HG02588 (cell line): ENCODE results near the gene SERPINA10.
"Not testable (repeated sequence)": the region's sequence is repeated elsewhere in the genome, so short reads cannot be mapped to it uniquely, and the experiment has no call there.

Experiments
- ATAC-seq: cut with Tn5 transposase; IDR thresholded peaks from one replicate; pipeline ENCODE4 v1.9.1; 2021; ENCODE audit warnings: mild to moderate bottlenecking, moderate library complexity; ENCODE audit not compliant: unreplicated experiment

SERPINA10 gene

DNA sequence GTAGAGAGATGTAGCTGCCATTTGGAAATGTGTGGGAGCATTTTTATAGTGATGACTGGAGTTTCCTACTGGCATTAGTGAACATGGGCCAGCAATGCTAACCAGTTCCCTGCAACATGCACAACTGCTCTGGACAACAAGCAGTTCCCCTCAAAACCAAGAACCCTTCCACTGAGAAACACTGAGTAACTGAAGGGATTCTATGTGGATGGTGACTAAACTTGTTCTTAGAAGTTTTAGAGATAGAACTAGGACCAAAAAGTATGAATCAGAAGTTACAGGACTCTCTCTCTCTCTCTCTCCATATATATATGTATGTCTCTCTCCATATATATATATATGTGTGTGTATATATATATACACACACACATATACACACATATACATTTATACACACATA lies 7.9 kb downstream of the SERPINA10 start:
- no peak for ATAC-seq

DNA sequence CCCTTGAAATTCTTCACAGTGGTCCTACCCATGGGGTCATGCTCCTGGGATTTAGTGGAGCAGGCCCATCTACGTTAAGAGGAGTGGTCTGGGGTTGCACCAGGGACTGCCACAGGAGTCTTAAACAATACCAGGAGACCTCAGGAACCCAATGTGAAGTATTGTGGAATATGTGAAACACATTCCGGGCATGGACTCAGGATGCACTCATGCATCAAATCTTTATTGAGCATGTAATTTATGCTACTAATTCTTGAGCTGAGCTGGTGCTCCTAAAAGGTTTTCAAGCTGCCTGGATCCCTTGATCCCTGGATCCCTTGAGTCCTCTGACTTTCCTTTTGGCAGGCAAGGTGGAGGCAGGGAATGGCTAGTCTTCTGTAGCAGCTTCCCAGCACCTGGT lies 8.8 kb downstream of the SERPINA10 start:
- ATAC-seq, result no peak

DNA sequence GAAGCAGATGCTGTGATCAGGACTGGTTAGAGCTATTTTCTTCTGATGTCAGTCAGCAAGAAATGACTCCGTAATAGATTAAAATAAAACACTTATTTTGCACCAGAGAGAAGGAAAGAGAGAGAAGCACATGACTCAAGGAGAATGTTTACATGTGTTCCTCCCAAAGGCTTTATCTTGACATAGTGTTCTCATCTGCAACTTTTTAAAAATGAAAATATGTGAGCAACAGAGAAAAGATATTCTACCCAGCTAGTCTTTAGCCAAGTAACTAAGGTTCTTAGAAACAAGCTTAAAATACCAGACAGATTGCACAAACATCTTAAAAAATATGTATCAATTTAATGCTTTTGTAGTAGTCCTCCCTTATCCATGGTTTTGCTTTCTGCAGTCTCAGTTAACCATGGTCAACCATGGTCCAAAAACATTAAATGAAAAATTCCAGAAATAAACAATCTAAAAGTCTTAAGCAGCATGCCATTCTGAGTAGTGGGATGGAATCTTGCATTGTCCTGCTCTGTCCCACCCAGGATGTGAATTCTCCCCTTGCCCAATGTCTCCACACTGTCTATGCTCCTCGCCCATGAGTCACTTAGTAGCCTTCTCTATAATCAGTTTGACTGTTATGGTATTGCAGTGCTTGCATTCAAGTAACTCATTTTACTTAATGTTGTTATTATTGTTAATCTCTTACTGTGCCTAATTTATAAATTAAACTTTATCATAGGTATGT lies 9.9 kb downstream of the SERPINA10 start:
- ATAC-seq, result no peak

DNA sequence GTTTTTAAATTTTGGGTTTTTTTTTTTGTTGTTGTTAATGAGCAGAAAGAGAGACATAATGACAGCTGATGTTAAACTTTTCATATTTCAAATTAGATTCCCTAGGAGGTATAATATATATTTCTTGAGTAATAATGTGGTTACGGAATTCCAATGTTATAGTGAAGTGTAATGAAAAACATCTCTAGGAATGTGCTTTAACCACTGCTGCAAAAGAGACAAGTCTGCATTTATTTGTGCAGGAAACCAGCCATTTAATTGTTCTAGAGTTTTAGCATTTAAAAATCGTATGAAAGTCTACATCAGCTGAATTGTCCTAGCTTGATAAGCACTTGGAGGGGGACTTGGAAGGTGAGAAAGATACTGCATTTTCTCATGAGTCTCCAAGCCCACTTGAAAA lies 14.3 kb downstream of the SERPINA10 start:
- no peak for ATAC-seq

DNA sequence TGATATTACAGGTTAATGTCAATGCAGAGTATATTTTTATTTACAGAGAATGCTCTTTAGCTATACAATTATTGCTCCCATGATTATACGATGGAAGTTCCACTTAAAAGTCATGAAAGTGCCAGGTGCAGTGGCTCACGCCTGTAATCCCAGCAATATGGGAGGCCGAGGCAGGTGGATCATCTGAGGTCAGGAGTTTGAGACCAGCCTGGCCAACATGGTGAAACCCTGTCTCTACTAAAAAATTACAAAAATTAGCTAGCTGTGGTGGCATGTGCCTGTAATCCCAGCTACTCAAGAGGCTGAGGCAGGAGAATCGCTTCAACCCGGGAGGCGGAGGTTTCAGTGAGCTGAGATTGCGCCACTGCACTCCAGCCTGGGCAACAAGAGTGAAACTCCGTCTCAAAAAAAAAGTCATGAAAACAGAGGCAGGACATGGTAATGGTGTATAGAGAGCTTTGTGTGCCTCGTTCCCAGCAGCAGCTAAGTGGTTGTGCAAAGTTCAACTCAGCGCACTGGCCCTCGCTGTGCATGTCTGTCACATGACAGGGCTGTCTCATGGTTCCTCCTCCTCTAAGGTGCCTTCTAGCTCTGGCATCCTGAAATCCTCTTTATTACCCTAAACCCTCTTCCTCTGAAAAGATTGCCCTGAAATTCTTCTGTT lies 16.0 kb downstream of the SERPINA10 start:
- not testable (repeated sequence) for ATAC-seq

DNA sequence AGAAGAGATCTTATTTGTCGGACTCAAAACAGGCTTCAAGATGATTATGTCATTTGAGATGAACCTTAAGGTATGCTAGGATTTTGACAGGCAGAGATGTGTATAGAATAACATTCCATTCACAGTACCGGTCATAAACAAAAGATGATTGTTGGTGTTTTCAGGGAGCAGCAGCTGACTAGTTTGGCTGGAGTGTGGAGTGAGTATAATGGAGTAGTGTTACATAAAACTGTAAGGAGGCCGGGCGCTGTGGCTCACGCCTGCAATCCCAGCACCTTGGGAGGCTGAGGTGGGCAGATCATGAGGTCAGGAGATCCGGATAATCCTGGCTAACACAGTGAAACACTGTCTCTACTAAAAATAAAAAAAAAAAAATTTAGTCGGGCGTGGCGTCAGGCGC lies 23.9 kb downstream of the SERPINA10 start:
- no peak for ATAC-seq

- not testable (repeated sequence) for ATAC-seq
Measured at GRCh38 chr14:94268582-94268981, 24.5 kb downstream of the SERPINA10 start.

- ATAC-seq, result no peak
Measured at GRCh38 chr14:94267352-94267751, 25.7 kb downstream of the SERPINA10 start.

DNA sequence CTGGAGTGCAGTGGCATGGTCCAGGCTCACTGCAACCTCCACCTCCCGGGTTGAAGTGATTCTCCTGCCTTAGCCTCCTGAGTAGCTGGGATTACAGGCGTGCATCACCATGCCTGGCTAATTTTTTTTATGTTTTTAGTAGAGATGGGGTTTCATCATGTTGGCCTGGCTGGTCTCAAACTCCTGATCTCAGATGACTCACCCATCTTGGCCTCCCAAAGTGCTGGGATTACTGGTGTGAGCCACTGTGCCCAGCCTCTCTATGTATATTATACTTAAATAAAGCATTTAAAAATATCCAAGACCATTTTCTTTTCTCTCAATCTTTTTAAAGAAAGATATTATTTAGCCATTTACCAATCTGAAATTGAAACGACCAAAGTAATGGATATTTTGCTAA lies 28.9 kb downstream of the SERPINA10 start:
- ATAC-seq, result not testable (repeated sequence)

GRCh38 chr14:94244182-94244581 lies 48.9 kb downstream of the SERPINA10 start:
- ATAC-seq, result no peak

GRCh38 chr14:94239406-94239805 lies 53.7 kb downstream of the SERPINA10 start:
- no peak for ATAC-seq

DNA sequence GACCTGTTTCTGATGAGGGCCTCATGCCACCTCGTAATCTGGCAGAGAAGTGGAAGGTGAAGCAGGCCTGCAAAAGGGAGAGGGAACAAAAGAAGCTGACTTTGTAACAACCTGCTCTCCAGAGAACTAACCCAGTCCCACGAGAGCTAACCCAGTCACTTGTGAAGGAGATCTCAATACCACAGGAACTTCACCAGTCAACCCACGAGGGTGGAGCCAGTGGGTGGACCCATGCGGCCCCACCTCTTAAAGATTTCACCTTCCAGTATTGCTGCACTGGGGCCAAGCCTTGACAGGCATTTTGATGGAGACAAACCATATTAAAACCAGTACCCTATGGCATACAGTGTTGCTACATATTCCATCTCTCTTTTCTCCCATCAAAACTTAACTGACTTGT lies 55.1 kb downstream of the SERPINA10 start:
- ATAC-seq, result no peak

GRCh38 chr14:94237046-94237445 lies 56.0 kb downstream of the SERPINA10 start:
- ATAC-seq, result no peak
